HG02973 (cell line): Measurements from ENCODE around the gene NDST3.

Experiments used
- ATAC-seq: cut with Tn5 transposase; IDR thresholded peaks from one replicate; pipeline ENCODE4 v1.9.1; 2021; ENCODE audit warnings: moderate library complexity; ENCODE audit not compliant: unreplicated experiment

The NDST3 gene

GRCh38 chr4:118077767-118078105 is 43.5 kb downstream of the NDST3 start:
- ATAC-seq: no peak

GRCh38 chr4:118081434-118081833 is 47.1 kb downstream of the NDST3 start:
- no peak for ATAC-seq

GRCh38 chr4:118082182-118082581 is 47.9 kb downstream of the NDST3 start:
- ATAC-seq: no peak

GRCh38 chr4:118085700-118086099 is 51.4 kb downstream of the NDST3 start:
- no peak for ATAC-seq

GRCh38 chr4:118086344-118086743 is 52.1 kb downstream of the NDST3 start:
- ATAC-seq: no peak

- no peak for ATAC-seq
Observed at GRCh38 chr4:118087366-118087765, 53.1 kb downstream of the NDST3 start.

- ATAC-seq: no peak
Observed at GRCh38 chr4:118099106-118099505, 64.8 kb downstream of the NDST3 start.

- ATAC-seq: no peak
Observed at GRCh38 chr4:118102195-118102594, 67.9 kb downstream of the NDST3 start.

GRCh38 chr4:118112117-118113046 is 78.1 kb downstream of the NDST3 start:
- ATAC-seq: no peak

GRCh38 chr4:118113220-118113619 is 78.9 kb downstream of the NDST3 start:
- peak; percentile 98 for ATAC-seq

GRCh38 chr4:118114720-118115119 is 80.4 kb downstream of the NDST3 start:
- no peak for ATAC-seq

- ATAC-seq: no peak
Observed at GRCh38 chr4:118120120-118120760, 86.0 kb downstream of the NDST3 start.

- no peak for ATAC-seq
Observed at GRCh38 chr4:118124997-118125396, 90.7 kb downstream of the NDST3 start.

- no peak for ATAC-seq
Observed at GRCh38 chr4:118139241-118139640, 105.0 kb downstream of the NDST3 start.

GRCh38 chr4:118141240-118141639 is 107.0 kb downstream of the NDST3 start:
- ATAC-seq: no peak

GRCh38 chr4:118154649-118155048 is 120.4 kb downstream of the NDST3 start:
- no peak for ATAC-seq

GRCh38 chr4:118155516-118155915 is 121.2 kb downstream of the NDST3 start:
- no peak for ATAC-seq

GRCh38 chr4:118158763-118159375 is 124.6 kb downstream of the NDST3 start:
- no peak for ATAC-seq

- ATAC-seq: no peak
Observed at GRCh38 chr4:118167306-118167705, 133.0 kb downstream of the NDST3 start.

- no peak for ATAC-seq
Observed at GRCh38 chr4:118171381-118171780, 137.1 kb downstream of the NDST3 start.

GRCh38 chr4:118173126-118173525 is 138.8 kb downstream of the NDST3 start:
- ATAC-seq: no peak
